GM23338 (cell line): ENCODE measurements around the gene CFAP97D2.

Source experiments
- EZH2 ChIP-seq: fragments of 200-600 bp; sonication (generic); IDR thresholded peaks from one replicate; pipeline ENCODE4 v1.8.0; 2017; ENCODE audit warnings: antibody characterized with exemption, mild to moderate bottlenecking, low read depth; ENCODE audit not compliant: unreplicated experiment
- EZH2phosphoT487 ChIP-seq: fragments of 200-600 bp; sonication (generic); IDR thresholded peaks from one replicate; pipeline ENCODE4 v1.8.1; 2018; ENCODE audit warnings: antibody characterized with exemption; ENCODE audit not compliant: unreplicated experiment
- JUNB ChIP-seq: IDR thresholded peaks from one replicate; pipeline ENCODE4 v1.6.1; 2016; ENCODE audit warnings: antibody characterized with exemption; ENCODE audit not compliant: unreplicated experiment
- POLR2AphosphoS5 ChIP-seq: IDR thresholded peaks from 2 replicates; pipeline ENCODE4 v1.6.1; 2016; ENCODE audit warnings: antibody characterized with exemption, low read depth
- TF ChIP-seq, protein P1 (sequence below), 2 experiments: fragments of 200-600 bp in 1 of 2; sonication (generic) in 1 of 2; conservative IDR thresholded peaks; 2 replicates each; pipeline versions ENCODE4 v1.5.1 to v1.6.1; 2016 to 2017; ENCODE audit warnings: antibody characterized with exemption in 2 of 2, low read depth in 2 of 2, mild to moderate bottlenecking in 2 of 2, moderate library complexity in 1 of 2
- TF ChIP-seq, protein P2 (sequence below): IDR thresholded peaks from one replicate; pipeline ENCODE4 v1.6.1; 2018; ENCODE audit warnings: antibody characterized with exemption; ENCODE audit not compliant: unreplicated experiment

DNA sequence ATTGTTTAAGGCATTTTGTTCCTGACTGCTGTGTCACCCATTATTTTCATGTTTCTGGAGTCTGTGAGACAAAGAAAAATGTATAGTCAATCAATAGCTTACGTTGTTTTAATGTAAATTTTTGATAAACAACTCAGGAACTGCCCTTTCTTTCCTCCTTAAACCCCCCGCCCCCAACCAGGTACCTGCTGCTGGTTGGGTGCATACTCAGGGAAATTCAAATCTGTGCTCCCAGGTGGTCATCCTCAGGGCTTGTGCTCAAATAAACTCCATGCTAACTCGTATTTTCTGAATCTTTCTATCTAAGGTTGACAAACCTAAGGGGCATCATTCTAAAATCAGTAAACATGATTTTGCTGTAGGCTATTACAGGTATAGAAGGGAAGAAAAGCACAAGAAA lies 51.5 kb downstream of the CFAP97D2 start:
- TF ChIP-seq POLR2AphosphoS5: no peak
- TF ChIP-seq, protein P1, sequence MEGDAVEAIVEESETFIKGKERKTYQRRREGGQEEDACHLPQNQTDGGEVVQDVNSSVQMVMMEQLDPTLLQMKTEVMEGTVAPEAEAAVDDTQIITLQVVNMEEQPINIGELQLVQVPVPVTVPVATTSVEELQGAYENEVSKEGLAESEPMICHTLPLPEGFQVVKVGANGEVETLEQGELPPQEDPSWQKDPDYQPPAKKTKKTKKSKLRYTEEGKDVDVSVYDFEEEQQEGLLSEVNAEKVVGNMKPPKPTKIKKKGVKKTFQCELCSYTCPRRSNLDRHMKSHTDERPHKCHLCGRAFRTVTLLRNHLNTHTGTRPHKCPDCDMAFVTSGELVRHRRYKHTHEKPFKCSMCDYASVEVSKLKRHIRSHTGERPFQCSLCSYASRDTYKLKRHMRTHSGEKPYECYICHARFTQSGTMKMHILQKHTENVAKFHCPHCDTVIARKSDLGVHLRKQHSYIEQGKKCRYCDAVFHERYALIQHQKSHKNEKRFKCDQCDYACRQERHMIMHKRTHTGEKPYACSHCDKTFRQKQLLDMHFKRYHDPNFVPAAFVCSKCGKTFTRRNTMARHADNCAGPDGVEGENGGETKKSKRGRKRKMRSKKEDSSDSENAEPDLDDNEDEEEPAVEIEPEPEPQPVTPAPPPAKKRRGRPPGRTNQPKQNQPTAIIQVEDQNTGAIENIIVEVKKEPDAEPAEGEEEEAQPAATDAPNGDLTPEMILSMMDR (conservative IDR thresholded peaks at IDR 0.05; ENCODE audit: low read depth in 2 of 2): no peak
- no peak for TF ChIP-seq JUNB
- TF ChIP-seq EZH2phosphoT487: no peak
- TF ChIP-seq, protein P2, sequence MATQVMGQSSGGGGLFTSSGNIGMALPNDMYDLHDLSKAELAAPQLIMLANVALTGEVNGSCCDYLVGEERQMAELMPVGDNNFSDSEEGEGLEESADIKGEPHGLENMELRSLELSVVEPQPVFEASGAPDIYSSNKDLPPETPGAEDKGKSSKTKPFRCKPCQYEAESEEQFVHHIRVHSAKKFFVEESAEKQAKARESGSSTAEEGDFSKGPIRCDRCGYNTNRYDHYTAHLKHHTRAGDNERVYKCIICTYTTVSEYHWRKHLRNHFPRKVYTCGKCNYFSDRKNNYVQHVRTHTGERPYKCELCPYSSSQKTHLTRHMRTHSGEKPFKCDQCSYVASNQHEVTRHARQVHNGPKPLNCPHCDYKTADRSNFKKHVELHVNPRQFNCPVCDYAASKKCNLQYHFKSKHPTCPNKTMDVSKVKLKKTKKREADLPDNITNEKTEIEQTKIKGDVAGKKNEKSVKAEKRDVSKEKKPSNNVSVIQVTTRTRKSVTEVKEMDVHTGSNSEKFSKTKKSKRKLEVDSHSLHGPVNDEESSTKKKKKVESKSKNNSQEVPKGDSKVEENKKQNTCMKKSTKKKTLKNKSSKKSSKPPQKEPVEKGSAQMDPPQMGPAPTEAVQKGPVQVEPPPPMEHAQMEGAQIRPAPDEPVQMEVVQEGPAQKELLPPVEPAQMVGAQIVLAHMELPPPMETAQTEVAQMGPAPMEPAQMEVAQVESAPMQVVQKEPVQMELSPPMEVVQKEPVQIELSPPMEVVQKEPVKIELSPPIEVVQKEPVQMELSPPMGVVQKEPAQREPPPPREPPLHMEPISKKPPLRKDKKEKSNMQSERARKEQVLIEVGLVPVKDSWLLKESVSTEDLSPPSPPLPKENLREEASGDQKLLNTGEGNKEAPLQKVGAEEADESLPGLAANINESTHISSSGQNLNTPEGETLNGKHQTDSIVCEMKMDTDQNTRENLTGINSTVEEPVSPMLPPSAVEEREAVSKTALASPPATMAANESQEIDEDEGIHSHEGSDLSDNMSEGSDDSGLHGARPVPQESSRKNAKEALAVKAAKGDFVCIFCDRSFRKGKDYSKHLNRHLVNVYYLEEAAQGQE: no peak
- TF ChIP-seq EZH2: no peak
